Heart right ventricle (tissue), 16 donors: ENCODE results near the gene HOXA3. TPM values are rescaled to one million over a fixed set of nuclear protein-coding genes. Genes with fewer than 3 reads are reported as not detected.

Experiments used
- ATAC-seq, 8 donors: fragments of 200-7000 bp; cut with Tn5 transposase; one replicate each; pipeline ENCODE4 v1.9.1; 2020; ENCODE audit warnings: mild to moderate bottlenecking in 8 of 8, moderate library complexity in 8 of 8, moderate number of reproducible peaks in 1 of 8
- DNase-seq, 2 donors: peaks; one replicate each; pipeline ENCODE4 v3.0.0-alpha.2; 2020
- H3K27ac ChIP-seq, 10 donors: fragments of 200-600 bp; sonication (generic) in 2 of 10; one replicate each; pipeline versions ENCODE4 v1.5.0 to v1.8.0; 2020 to 2022; ENCODE audit warnings: mild to moderate bottlenecking in 3 of 10
- H3K27me3 ChIP-seq, 7 donors: fragments of 200-600 bp; one replicate each; pipeline ENCODE4 v1.8.0; 2021 to 2022; ENCODE audit warnings: mild to moderate bottlenecking in 2 of 7
- H3K36me3 ChIP-seq, 9 donors: fragments of 200-600 bp; sonication (generic) in 1 of 9; one replicate each; pipeline versions ENCODE4 v1.5.0 to v1.8.0; 2020 to 2022; ENCODE audit warnings: mild to moderate bottlenecking in 2 of 9
- H3K4me1 ChIP-seq, 9 donors: fragments of 200-600 bp; sonication (generic) in 1 of 9; one replicate each; pipeline versions ENCODE4 v1.5.0 to v1.8.0; 2020 to 2022; ENCODE audit warnings: mild to moderate bottlenecking in 4 of 9
- H3K4me3 ChIP-seq, 10 donors: fragments of 200-600 bp; sonication (generic) in 2 of 10; one replicate each; pipeline versions ENCODE4 v1.5.0 to v1.8.0; 2020 to 2022; ENCODE audit warnings: mild to moderate bottlenecking in 7 of 10, moderate library complexity in 2 of 10
- H3K9me3 ChIP-seq, 11 donors: fragments of 200-600 bp in 10 of 11; sonication (generic) in 2 of 11; one replicate each; pipeline versions ENCODE4 v1.5.0 to v1.8.0; 2013 to 2022; ENCODE audit warnings: mild to moderate bottlenecking in 2 of 11, control low read depth in 1 of 11, moderate library complexity in 1 of 11
- WGBS, 2 donors: extraction: QIAGEN DNeasy Blood & Tissue Kit; methylation state at CpG; one replicate each; pipeline ENCODE4 v1.1.7; 2013; ENCODE audit warnings: inconsistent platforms in 1 of 2; 5-methylcytosine and 5-hydroxymethylcytosine counted together
- intact Hi-C, 10 donors: fragments of 100-400 bp; cut with DNase I; formaldehyde crosslinking; loops; one replicate each; pipeline versions ENCODE4 v1.11.1 to v1.14.2; 2022
- polyA plus RNA-seq, 2 donors: library from polyadenylated mRNA; stranded (reverse); fragments of 200-250 nt; gene quantifications; one replicate each; pipeline ENCODE4 v1.2.3, GENCODE V29; 2013
- total RNA-seq, 10 donors: library from RNA; stranded (reverse); fragmentation: NEBNext Ultra II Directional in 3 of 10; extraction: Animal tissue kit (Norgen Biotek cat#: 25700) in 3 of 10; gene quantifications; one replicate each; pipeline versions ENCODE4 v1.2.1 to v1.2.4, GENCODE V29; 2021 to 2023
- TF ChIP-seq, protein P1 (sequence below), 9 donors: fragments of 200-600 bp; sonication (generic) in 2 of 9; IDR thresholded peaks; one replicate each; pipeline versions ENCODE4 v1.5.0 to v1.8.0; 2021 to 2022; ENCODE audit warnings: antibody characterized with exemption in 9 of 9, mild to moderate bottlenecking in 5 of 9, moderate library complexity in 1 of 9
- donor health status: Arrhythmogenic right ventricular cardiomyopathy.
- donor health status: ischemic (EF 13 %, LVEDD 7.1; RV severe dilation, severe dysfunction).
- donor health status: healthy with polysubstance abuse.
- donor health status: DM: no; HTN: yes; CAD: no.
- donor health status: DM: no; HTN: no; CAD: no.
- donor health status: ischemic (EF 25% LVEDD 6.9; RV normal size, moderate dysfunction).
- donor health status: ischemic (EF 25% LVEDD 5.7; RV mildly dilated, moderate dysfunction).
- donor health status: healthy.
- donor health status: DM: yes; HTN: yes; CAD: no.
- donor health status: Ischemic cardiomyopathy.
- donor health status: ischemic (EF 35%, LVEDD 5.7; RV mildly dilated, moderate dysfunction).
- donor health status: nonischemic (EF 11% LVEDD 7.7; RV severe dilation, severe dysfunction).
- donor health status: DM: yes; HTN: yes; CAD: no.
- donor health status: PGD.
- donor health status: ischemic (EF 29% LVEDD 5.4; RV normal size, mild dysfunction).
- donor health status: nonischemic (EF 23%, LVEDD 6.1; RV moderate dilation, normal function).

The HOXA3 gene
- total and polyA plus RNA-seq, 12 donors, result 0.11 to 1.5 (median 0.24) TPM; not detected in 2

DNA sequence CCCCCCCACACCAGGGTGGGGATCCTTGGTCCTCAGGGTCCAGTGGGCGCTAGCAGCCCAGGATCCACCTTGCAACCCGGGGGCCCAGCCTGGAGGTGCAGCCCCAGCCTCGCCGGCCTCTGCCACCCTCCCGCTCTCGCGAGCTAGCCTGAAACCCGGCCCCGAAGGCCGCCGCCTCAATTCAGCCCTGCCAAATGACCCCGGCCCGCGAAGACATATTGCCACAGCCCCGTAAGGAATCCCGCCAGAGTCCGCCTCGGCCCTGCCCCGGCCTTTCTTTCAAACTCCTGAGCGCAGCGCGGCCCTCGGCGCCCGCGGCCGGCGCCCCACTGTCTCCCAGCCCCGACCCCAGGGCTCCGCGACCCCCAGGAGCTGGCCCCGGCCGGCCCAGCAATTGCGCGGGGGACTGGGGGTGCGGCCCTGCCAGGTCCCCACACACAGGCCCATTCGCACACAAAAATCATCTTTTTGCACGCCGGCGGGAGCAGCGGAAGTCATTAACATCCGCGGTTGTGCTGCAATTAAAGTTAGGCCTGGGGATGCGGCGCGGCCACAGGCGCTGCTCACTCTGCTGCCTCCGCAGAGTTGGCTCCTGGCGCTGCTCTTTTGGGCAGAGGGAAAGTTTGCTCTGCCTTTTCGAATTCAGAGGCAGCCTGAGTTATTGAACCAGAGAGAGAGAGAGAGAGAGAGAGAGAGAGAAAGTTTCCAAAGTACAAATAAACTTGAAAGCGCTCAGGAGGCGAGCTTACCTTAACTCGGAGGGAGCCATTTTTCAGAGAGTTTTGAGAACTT, 12.9 kb downstream of the HOXA3 start:
- Histone ChIP-seq H3K9me3 (no peaks in the 10 kb centered on the region), H3K4me1 (peaks cover 0 to 36% (median 13%) of the 10 kb centered on the region in 9 donors), H3K27ac (no peak overlapping the region), H3K27me3 (peaks cover 46 to 100% (median 100%) of the 10 kb centered on the region in 7 donors), H3K4me3 (no peak overlapping the region), H3K36me3 (no peaks in the 10 kb centered on the region)
- WGBS, 2 donors, result 17 to 24% methylated on average over 53 of the region's 53 CpGs
- ATAC-seq (no peak), DNase-seq (no peak)
- intact Hi-C loops, result no loop called here
- TF ChIP-seq, protein P1, sequence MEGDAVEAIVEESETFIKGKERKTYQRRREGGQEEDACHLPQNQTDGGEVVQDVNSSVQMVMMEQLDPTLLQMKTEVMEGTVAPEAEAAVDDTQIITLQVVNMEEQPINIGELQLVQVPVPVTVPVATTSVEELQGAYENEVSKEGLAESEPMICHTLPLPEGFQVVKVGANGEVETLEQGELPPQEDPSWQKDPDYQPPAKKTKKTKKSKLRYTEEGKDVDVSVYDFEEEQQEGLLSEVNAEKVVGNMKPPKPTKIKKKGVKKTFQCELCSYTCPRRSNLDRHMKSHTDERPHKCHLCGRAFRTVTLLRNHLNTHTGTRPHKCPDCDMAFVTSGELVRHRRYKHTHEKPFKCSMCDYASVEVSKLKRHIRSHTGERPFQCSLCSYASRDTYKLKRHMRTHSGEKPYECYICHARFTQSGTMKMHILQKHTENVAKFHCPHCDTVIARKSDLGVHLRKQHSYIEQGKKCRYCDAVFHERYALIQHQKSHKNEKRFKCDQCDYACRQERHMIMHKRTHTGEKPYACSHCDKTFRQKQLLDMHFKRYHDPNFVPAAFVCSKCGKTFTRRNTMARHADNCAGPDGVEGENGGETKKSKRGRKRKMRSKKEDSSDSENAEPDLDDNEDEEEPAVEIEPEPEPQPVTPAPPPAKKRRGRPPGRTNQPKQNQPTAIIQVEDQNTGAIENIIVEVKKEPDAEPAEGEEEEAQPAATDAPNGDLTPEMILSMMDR (IDR thresholded peaks at IDR 0.05), result no peak

- H3K4me1 ChIP-seq, result peaks cover 0 to 32% (median 13%) of the 10 kb centered on the region in 9 donors
- DNase-seq, result no peak
- H3K27me3 ChIP-seq, result peaks cover 41 to 100% (median 100%) of the 10 kb centered on the region in 7 donors
- H3K27ac ChIP-seq, result no peak overlapping the region
- TF ChIP-seq, protein P1 (IDR thresholded peaks at IDR 0.05), result no peak
- no peaks in the 10 kb centered on the region for H3K9me3 ChIP-seq
- 24 to 31% methylated on average over 11 of the region's 11 CpGs for WGBS, 2 donors
- intact Hi-C loops, result no loop called here
- no peak overlapping the region for H3K4me3 ChIP-seq
- no peaks in the 10 kb centered on the region for H3K36me3 ChIP-seq
- no peak for ATAC-seq
Measured at GRCh38 chr7:27138985-27139333, 13.4 kb downstream of the HOXA3 start.

- Histone ChIP-seq H3K4me3 (no peak overlapping the region), H3K27ac (no peak overlapping the region)
Measured at GRCh38 chr7:27138472-27138871, 13.9 kb downstream of the HOXA3 start.

DNA sequence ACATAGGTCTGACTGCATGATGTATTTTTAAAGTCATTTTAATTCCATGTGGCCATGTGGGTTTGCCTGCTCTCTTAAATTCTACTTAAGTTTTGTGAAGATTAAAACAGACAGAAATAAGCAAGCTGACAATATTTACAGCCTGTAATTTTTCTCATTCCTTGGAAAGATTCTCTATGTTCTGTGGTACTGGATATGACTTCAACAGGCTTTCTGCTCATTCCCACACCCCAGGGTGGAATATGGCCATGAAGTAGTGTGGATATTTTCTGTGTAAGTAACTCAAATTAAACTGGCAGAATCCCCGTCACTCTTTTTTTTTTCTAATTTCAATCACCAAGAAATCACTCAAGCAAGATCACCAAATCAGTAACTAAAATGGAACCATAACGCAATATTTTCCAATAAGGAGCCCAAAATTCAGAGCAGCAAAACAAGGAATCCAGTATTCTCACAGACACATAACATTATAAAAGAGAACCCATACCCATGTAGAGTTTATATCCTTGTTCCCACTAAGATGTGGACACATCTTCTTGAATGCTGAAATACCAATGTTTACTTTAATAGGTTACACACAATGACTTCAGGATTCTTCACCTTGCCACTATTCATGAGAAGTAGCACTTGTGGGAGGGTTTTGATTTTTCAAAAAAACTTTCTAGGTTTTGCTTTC, 14.6 kb downstream of the HOXA3 start:
- TF ChIP-seq, protein P1 (IDR thresholded peaks at IDR 0.05), result no peak
- no peak overlapping the region for H3K4me3 ChIP-seq
- H3K4me1 ChIP-seq, result peaks cover 0 to 20% (median 6%) of the 10 kb centered on the region in 9 donors
- H3K27ac ChIP-seq, result no peak overlapping the region
- WGBS, 2 donors, result 40 to 43% methylated on average over 2 of the region's 2 CpGs
- no peaks in the 10 kb centered on the region for H3K9me3 ChIP-seq
- H3K36me3 ChIP-seq, result no peaks in the 10 kb centered on the region
- peaks cover 32 to 100% (median 100%) of the 10 kb centered on the region in 7 donors for H3K27me3 ChIP-seq
- intact Hi-C loops, result no loop called here
- ATAC-seq, result no peak
- no peak for DNase-seq

More at GRCh38 chr7:27138472-27138871, 13.9 kb downstream of the HOXA3 start:
- intact Hi-C loops, result no loop called here
- ATAC-seq (no peak), DNase-seq (no peak)
- Histone ChIP-seq H3K36me3 (no peaks in the 10 kb centered on the region), H3K27me3 (peaks cover 36 to 100% (median 100%) of the 10 kb centered on the region in 7 donors), H3K9me3 (no peaks in the 10 kb centered on the region), H3K4me1 (peaks cover 0 to 27% (median 13%) of the 10 kb centered on the region in 9 donors)
- TF ChIP-seq, protein P1 (IDR thresholded peaks at IDR 0.05), result no peak
- WGBS, 2 donors, result 56 to 69% methylated on average over 1 of the region's 1 CpG
